Measurements from ENCODE around the gene CENPL.
A peak's percentile ranks its signal among the peaks of the same experiment; 100 is the strongest.
"Not testable (repeated sequence)": the region's sequence is repeated elsewhere in the genome, so short reads cannot be mapped to it uniquely, and the experiment has no call there.

The CENPL gene

DNA sequence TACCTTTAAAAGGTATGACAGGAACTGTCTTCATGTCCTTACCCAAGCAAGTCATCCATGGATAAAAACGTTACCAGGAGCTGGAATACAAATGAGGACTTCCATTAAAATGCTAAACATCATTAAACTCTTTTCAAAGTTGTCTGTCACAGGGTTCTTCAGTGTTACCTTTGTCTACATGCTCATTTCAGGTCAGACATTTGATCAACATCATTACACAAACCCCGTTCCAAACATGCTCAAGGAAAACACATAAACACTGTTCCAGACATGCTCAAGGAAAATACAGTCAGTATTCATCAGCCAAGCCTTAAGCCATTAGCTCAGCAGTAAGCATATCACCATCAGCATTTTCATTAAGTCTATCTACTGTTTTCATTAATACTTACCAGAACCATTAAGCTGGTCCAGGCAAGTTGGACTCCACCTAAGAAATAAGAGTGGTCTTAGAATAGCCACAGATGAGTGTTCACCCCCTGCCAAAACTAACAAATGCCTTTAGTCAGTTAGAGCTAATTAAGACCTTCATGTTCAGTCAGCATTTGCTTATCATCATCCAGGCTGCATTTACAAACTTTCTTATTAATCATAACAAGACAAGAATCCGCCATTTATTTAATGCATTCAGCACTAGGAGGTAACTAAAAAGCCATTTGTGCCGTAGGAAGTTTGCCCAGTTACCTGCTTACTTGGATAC, 40.9 kb upstream of the CENPL start:
- H3K36me3 ChIP-seq (ENCODE audit: control insufficient read depth in 1 of 2, insufficient read depth in 2 of 2, low read length in 2 of 2), result peaks cover 37 to 46% of the 10 kb centered on the region in 2 donors
- H3K4me1 ChIP-seq (ENCODE audit: control insufficient read depth in 1 of 2, insufficient read depth in 2 of 2, low read length in 2 of 2), result peaks cover 14 to 19% of the 10 kb centered on the region in 2 donors

DNA sequence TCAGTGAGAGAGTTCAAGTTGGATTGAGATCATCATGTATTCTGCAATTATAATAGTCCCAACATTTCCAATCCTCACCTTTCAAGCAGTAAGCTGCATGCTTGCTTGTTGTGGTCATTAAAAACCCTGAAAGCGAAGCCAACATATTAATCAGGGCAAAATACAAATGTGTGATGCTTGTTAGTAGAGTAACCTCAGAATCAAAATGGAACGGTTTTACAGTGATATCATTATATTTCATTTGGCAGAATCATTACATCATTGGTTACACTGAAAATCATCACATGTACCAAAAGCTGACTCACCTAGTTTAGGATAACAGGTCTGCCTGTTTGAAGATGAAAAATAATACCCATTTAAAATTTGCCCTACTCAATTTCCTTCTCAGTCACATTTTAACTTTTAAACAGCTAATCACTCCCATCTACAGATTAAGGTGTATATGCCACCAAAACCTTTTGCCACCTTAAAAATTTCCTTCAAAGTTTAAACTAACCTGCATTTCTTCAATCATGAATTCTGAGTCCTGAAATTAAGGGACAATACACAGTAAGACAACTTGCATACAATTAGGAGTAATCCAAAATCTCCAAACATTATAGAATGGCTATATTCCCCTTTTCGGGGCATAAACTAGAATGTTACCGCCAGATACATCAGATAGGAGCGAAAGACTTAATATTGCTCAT, 39.6 kb upstream of the CENPL start:
- H3K4me1 ChIP-seq (ENCODE audit: control insufficient read depth in 1 of 2, insufficient read depth in 2 of 2, low read length in 2 of 2), result peaks cover 12 to 16% of the 10 kb centered on the region in 2 donors
- H3K27me3 ChIP-seq (ENCODE audit: low read depth, low read length), result no peaks in the 10 kb centered on the region
- peak overlapping the region in 1 of 2 donors; percentile 37 for H3K4me3 ChIP-seq (ENCODE audit: low read depth in 1 of 2, low read length in 2 of 2)
- no peaks in the 10 kb centered on the region for H3K9me3 ChIP-seq (ENCODE audit: control insufficient read depth in 1 of 2, low read length in 2 of 2)
- H3K27ac ChIP-seq (ENCODE audit: low read length), result no peak overlapping the region
- peaks cover 37 to 44% of the 10 kb centered on the region in 2 donors for H3K36me3 ChIP-seq (ENCODE audit: control insufficient read depth in 1 of 2, insufficient read depth in 2 of 2, low read length in 2 of 2)

More for the DNA sequence above, 40.9 kb upstream of the CENPL start:
- no peaks in the 10 kb centered on the region for H3K9me3 ChIP-seq (ENCODE audit: control insufficient read depth in 1 of 2, low read length in 2 of 2)
- H3K27me3 ChIP-seq (ENCODE audit: low read depth, low read length), result no peaks in the 10 kb centered on the region
- peak overlapping the region; percentile 98 for H3K27ac ChIP-seq (ENCODE audit: low read length)
- peak overlapping the region; percentile 84 to 96 for H3K4me3 ChIP-seq (ENCODE audit: low read depth in 1 of 2, low read length in 2 of 2)

DNA sequence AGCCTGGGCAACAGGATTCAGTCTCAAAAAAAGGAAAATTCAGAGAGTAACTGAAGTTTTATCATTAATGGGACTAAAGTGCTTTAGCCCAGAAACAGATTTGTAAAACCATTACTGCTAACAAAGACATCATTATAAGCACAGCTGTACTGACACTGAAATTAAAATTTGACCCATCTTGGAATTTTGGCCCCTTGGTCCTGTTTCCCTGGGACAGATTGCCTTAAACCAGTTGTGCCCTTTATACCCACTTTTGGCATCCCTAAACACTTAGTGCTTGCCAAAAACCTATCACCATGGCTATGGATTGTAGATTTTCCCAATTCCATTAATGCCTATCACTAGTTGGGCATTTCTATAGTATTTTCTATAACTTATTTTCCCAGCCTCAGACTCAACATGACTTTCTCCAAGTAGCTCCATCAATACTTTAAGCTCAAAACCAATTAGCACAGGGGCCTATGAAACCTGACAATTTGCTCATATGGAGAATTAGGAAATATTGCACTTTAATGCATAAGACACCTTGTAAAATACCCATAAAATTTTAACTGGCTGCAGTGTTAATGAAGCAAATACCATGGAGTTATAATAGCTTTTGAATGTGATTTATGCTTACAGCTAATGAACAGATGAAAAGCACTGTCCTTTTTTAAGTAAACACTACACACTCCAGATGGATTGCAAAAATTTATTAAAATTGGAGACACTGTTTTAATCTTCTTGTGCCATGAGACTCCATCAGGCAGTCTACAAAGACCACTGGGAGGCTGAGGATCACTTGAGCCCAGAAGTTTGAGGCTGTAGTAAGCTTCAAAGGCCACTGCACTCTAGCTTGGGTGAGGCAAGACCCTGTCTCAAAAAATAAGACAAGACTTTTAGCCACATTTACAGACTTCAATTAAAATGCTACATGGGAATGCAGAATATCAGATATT, 38.8 kb upstream of the CENPL start:
- no peak overlapping the region for H3K4me3 ChIP-seq (ENCODE audit: low read depth in 1 of 2, low read length in 2 of 2)
- peaks cover 37 to 44% of the 10 kb centered on the region in 2 donors for H3K36me3 ChIP-seq (ENCODE audit: control insufficient read depth in 1 of 2, insufficient read depth in 2 of 2, low read length in 2 of 2)
- H3K27me3 ChIP-seq (ENCODE audit: low read depth, low read length), result no peaks in the 10 kb centered on the region
- H3K9me3 ChIP-seq (ENCODE audit: control insufficient read depth in 1 of 2, low read length in 2 of 2), result no peaks in the 10 kb centered on the region
- H3K4me1 ChIP-seq (ENCODE audit: control insufficient read depth in 1 of 2, insufficient read depth in 2 of 2, low read length in 2 of 2), result peaks cover 11 to 14% of the 10 kb centered on the region in 2 donors
- no peak overlapping the region for H3K27ac ChIP-seq (ENCODE audit: low read length)

DNA sequence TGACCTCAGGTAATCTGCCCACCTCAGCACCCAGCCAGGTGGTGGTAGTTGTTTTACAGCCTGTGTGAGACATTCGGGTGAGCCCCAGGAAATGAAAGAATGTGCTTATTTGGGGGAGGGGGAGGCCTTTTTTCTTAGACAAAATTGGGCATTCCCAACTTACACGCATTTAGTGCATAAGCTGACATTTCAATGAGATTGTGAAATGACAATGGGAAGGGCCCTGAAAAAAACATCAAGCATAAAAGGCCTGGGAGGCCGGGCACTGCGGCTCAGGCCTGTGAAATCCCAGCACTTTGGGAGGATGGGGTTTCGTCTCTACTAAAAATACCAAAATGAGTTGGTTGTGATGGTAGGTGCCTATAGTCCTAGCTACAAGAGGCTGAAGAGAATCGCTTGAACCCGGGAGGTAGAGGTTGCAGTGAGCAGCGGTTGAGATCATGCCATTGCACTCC, 38.1 kb upstream of the CENPL start:
- Histone ChIP-seq H3K36me3 (ENCODE audit: control insufficient read depth in 1 of 2, insufficient read depth in 2 of 2, low read length in 2 of 2) (peaks cover 40 to 49% of the 10 kb centered on the region in 2 donors), H3K27ac (ENCODE audit: low read length) (no peak overlapping the region), H3K9me3 (ENCODE audit: control insufficient read depth in 1 of 2, low read length in 2 of 2) (no peaks in the 10 kb centered on the region), H3K4me3 (ENCODE audit: low read depth in 1 of 2, low read length in 2 of 2) (no peak overlapping the region), H3K27me3 (ENCODE audit: low read depth, low read length) (no peaks in the 10 kb centered on the region), H3K4me1 (ENCODE audit: control insufficient read depth in 1 of 2, insufficient read depth in 2 of 2, low read length in 2 of 2) (peaks cover 11 to 14% of the 10 kb centered on the region in 2 donors)

DNA sequence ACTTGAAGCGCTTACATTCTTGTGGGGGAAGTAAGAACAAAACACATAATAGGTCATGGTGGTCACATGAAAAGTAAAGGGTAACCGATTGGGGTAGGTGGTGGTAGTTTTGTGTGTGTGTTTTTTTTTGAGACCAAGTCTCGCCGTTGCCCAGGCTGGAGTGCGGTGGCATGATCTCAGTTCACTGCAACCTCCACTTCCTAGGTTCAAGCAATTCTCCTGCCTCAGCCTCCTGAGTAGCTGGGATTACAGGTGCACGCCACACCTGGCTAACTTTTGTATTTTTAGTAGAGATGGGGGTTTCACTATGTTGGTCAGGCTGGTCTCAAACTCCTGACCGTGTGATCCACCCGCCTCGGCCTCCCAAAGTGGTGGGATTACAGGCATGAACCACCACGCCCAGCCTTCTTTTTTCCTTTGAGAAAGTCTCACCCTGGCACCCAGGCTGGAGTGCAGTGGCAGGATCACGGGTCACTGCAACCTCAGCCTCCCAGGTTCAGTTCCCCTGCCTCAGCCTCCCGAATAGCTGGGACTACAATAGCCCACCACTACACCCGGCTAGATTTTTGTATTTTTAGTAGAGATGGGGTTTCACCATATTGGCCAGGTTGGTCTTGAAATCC, 37.6 kb upstream of the CENPL start:
- H3K27ac ChIP-seq (ENCODE audit: low read length); H3K4me3 ChIP-seq (ENCODE audit: low read depth in 1 of 2, low read length in 2 of 2); H3K9me3 ChIP-seq (ENCODE audit: control insufficient read depth in 1 of 2, low read length in 2 of 2); H3K27me3 ChIP-seq (ENCODE audit: low read depth, low read length): not testable (repeated sequence)
- H3K4me1 ChIP-seq (ENCODE audit: control insufficient read depth in 1 of 2, insufficient read depth in 2 of 2, low read length in 2 of 2), result peaks cover 11 to 14% of the 10 kb centered on the region in 2 donors
- peaks cover 46 to 54% of the 10 kb centered on the region in 2 donors for H3K36me3 ChIP-seq (ENCODE audit: control insufficient read depth in 1 of 2, insufficient read depth in 2 of 2, low read length in 2 of 2)

DNA sequence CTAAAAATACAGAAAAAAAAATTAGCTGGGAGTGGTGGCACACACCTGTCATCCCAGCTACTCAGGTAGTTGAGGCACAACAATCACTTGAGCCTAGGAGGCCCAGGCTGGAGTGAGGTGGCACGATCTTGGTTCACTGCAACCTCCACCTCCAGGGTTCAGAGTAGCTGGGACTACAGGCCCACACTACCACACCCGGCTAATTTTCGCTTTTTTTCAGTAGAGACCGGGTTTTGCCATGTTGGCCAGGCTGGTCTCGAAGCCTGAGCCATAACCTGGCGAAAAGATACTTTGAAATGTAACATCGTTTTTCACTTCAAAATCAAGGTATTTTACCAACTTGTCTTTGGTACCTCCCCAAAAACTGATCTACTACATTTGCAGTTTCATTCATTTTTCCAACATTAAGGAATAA, 37.1 kb upstream of the CENPL start:
- H3K36me3 ChIP-seq (ENCODE audit: control insufficient read depth in 1 of 2, insufficient read depth in 2 of 2, low read length in 2 of 2), result peaks cover 46 to 58% of the 10 kb centered on the region in 2 donors
- H3K9me3 ChIP-seq (ENCODE audit: control insufficient read depth in 1 of 2, low read length in 2 of 2), result no peaks in the 10 kb centered on the region
- no peak overlapping the region for H3K4me3 ChIP-seq (ENCODE audit: low read depth in 1 of 2, low read length in 2 of 2)
- H3K27ac ChIP-seq (ENCODE audit: low read length), result no peak overlapping the region
- H3K4me1 ChIP-seq (ENCODE audit: control insufficient read depth in 1 of 2, insufficient read depth in 2 of 2, low read length in 2 of 2), result peaks cover 11 to 14% of the 10 kb centered on the region in 2 donors
- H3K27me3 ChIP-seq (ENCODE audit: low read depth, low read length), result no peaks in the 10 kb centered on the region

DNA sequence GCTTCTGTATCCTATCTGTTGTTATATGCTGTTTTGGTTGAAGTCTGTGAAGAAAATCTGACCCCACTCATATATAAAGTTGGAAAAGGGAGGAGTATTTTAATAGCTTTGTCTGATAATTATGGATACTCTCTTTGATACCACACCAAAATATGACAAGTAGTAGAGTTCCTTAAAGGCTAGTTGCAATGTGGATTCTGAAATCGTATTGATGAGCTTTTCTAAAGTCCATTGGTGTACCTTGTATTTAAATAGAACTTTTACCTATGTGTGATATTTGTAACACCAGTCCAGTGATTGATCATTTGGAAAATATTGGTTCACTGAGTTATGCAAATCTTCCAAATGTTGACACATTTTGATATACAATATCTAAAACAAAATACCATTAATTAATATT, 35.4 kb upstream of the CENPL start:
- peaks cover 3 to 4% of the 10 kb centered on the region in 2 donors for H3K4me1 ChIP-seq (ENCODE audit: control insufficient read depth in 1 of 2, insufficient read depth in 2 of 2, low read length in 2 of 2)
- H3K9me3 ChIP-seq (ENCODE audit: control insufficient read depth in 1 of 2, low read length in 2 of 2), result no peaks in the 10 kb centered on the region
- no peak overlapping the region for H3K27ac ChIP-seq (ENCODE audit: low read length)
- peaks cover 35 to 44% of the 10 kb centered on the region in 2 donors for H3K36me3 ChIP-seq (ENCODE audit: control insufficient read depth in 1 of 2, insufficient read depth in 2 of 2, low read length in 2 of 2)
- H3K27me3 ChIP-seq (ENCODE audit: low read depth, low read length), result no peaks in the 10 kb centered on the region
- no peak overlapping the region for H3K4me3 ChIP-seq (ENCODE audit: low read depth in 1 of 2, low read length in 2 of 2)

DNA sequence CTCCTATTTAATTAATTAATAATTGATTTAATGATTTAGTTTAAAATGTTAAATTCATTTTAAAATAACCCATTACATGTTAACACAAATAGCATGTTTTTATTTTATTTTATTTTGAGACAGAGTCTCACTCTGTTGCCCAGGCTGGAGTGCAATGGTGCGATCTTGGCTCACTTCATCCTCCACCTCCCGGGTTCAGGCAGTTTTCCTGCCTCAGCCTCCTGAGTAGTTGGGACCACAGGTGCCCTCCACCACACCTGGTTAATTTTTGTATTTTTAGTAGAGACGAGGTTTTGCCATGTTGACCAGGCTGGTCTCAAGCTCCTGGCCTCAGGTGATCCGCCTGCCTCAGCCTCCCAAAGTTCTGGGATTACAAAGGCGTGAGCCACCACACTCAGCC, 34.9 kb upstream of the CENPL start:
- H3K4me3 ChIP-seq (ENCODE audit: low read depth in 1 of 2, low read length in 2 of 2); H3K27ac ChIP-seq (ENCODE audit: low read length); H3K4me1 ChIP-seq (ENCODE audit: control insufficient read depth in 1 of 2, insufficient read depth in 2 of 2, low read length in 2 of 2); H3K27me3 ChIP-seq (ENCODE audit: low read depth, low read length); H3K9me3 ChIP-seq (ENCODE audit: control insufficient read depth in 1 of 2, low read length in 2 of 2): not testable (repeated sequence)
- H3K36me3 ChIP-seq (ENCODE audit: control insufficient read depth in 1 of 2, insufficient read depth in 2 of 2, low read length in 2 of 2), result peaks cover 33 to 38% of the 10 kb centered on the region in 2 donors

DNA sequence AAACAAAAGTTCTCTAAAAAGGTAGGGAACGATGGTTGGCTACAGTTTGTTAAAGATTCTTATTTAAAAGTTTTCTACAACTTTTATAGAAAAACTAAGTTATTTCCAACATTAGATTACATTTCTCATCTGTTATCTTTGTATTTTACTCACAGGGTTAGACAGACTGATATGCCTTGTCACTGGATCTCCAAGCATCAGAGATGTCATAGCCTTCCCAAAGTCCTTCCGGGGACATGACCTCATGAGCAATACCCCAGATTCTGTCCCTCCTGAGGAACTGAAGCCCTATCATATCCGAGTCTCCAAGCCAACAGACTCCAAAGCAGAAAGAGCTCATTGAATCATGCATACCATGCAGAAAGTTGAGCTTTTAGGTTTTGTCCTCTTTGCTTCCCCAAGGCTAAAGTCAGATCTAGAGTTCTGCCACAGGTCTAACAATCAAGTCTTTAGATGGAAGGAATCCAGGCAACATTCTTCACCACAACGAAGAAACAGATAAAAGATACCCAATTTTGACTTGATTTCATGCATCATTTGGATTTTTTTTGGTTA, 32.8 kb upstream of the CENPL start:
- Histone ChIP-seq H3K36me3 (ENCODE audit: control insufficient read depth in 1 of 2, insufficient read depth in 2 of 2, low read length in 2 of 2) (peaks cover 19 to 22% of the 10 kb centered on the region in 2 donors), H3K9me3 (ENCODE audit: control insufficient read depth in 1 of 2, low read length in 2 of 2) (no peaks in the 10 kb centered on the region), H3K4me1 (ENCODE audit: control insufficient read depth in 1 of 2, insufficient read depth in 2 of 2, low read length in 2 of 2) (no peaks in the 10 kb centered on the region), H3K4me3 (ENCODE audit: low read depth in 1 of 2, low read length in 2 of 2) (no peak overlapping the region), H3K27ac (ENCODE audit: low read length) (no peak overlapping the region), H3K27me3 (ENCODE audit: low read depth, low read length) (no peaks in the 10 kb centered on the region)

DNA sequence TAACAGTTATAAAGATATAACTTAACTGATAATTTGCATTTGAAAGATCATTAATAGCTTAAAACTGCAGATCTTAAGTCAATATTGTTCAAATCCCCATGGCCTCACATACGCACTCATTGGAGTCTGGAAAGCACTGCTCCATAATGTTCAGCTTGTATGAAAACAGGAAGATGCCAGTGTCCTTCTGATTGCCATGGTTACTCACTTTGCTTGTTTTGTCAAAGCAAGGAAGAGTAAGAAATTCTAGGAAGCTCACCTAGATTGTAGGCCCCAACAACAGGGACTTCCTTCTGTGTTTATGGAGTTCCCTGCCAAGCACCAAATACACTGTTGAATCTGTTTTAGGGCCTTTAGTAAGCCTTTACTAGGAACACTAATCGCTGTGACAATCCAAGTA, 32.2 kb upstream of the CENPL start:
- no peak overlapping the region for H3K27ac ChIP-seq (ENCODE audit: low read length)

More for the DNA sequence above, 32.2 kb upstream of the CENPL start:
- peaks cover 19 to 20% of the 10 kb centered on the region in 2 donors for H3K36me3 ChIP-seq (ENCODE audit: control insufficient read depth in 1 of 2, insufficient read depth in 2 of 2, low read length in 2 of 2)
- H3K4me1 ChIP-seq (ENCODE audit: control insufficient read depth in 1 of 2, insufficient read depth in 2 of 2, low read length in 2 of 2), result no peaks in the 10 kb centered on the region
- H3K27me3 ChIP-seq (ENCODE audit: low read depth, low read length), result no peaks in the 10 kb centered on the region
- no peak overlapping the region for H3K4me3 ChIP-seq (ENCODE audit: low read depth in 1 of 2, low read length in 2 of 2)
- no peaks in the 10 kb centered on the region for H3K9me3 ChIP-seq (ENCODE audit: control insufficient read depth in 1 of 2, low read length in 2 of 2)

All from muscle layer of duodenum (tissue), 2 donors.